IMR-90 (cell line): ENCODE measurements around the gene TMPRSS13. TPM values are rescaled to one million over a fixed set of nuclear protein-coding genes. Genes with fewer than 3 reads are reported as not detected.

ENCODE experiments used
- ATAC-seq: fragments of 200-7000 bp; cut with Tn5 transposase; 2 replicates; pipeline ENCODE4 v1.9.1; 2020; ENCODE audit warnings: low read depth, mild to moderate bottlenecking, moderate library complexity
- BruUV-seq: library from RNA; stranded (reverse); fragments of 400-500 nt; replicated peaks from 2 replicates; lab custom pipeline; 2021; lab: Mats Ljungman, UMichigan
- CTCF ChIA-PET: fragments of 300-600 bp; formaldehyde crosslinking; extraction: SDS; loops from one replicate; lab custom pipeline; 2021; ENCODE audit warnings: antibody characterized with exemption; lab: Yijun Ruan, JAX
- POLR2A ChIA-PET: fragments of 300-600 bp; sonication (Branson Sonifier 250); formaldehyde crosslinking; loops from one replicate; lab custom pipeline; 2022; ENCODE audit warnings: antibody characterized with exemption; ENCODE audit not compliant: unreplicated experiment; lab: Charles Lee
- DNase-seq: peaks from one replicate; pipeline ENCODE4 v3.0.0; 2013
- H2AFZ ChIP-seq: replicated peaks from 2 replicates; pipeline ENCODE3; 2013; ENCODE audit warnings: low read length, mild to moderate bottlenecking; ENCODE audit not compliant: poor library complexity
- H2AK5ac ChIP-seq: 2 replicates; pipeline ENCODE4 v1.6.1; 2013; ENCODE audit warnings: low read depth, low read length, inconsistent platforms
- H2AK9ac ChIP-seq: replicated peaks from 2 replicates; pipeline ENCODE3; 2013; ENCODE audit warnings: mild to moderate bottlenecking, low read depth, low read length, moderate library complexity; ENCODE audit not compliant: poor library complexity
- H2BK120ac ChIP-seq: 2 replicates; pipeline ENCODE4 v1.6.1; 2013; ENCODE audit warnings: low read depth, low read length, inconsistent platforms
- H2BK15ac ChIP-seq: 3 replicates; pipeline ENCODE4 v1.6.1; 2013; ENCODE audit warnings: low read depth, low read length, inconsistent platforms
- H2BK20ac ChIP-seq: 2 replicates; pipeline ENCODE4 v1.6.1; 2013; ENCODE audit warnings: low read depth, mild to moderate bottlenecking, inconsistent platforms, low read length, moderate library complexity
- H2BK5ac ChIP-seq: 2 replicates; pipeline ENCODE4 v1.6.1; 2013; ENCODE audit warnings: mild to moderate bottlenecking, low read depth, low read length, inconsistent platforms; ENCODE audit not compliant: poor library complexity, severe bottlenecking
- H3K14ac ChIP-seq: replicated peaks from 2 replicates; pipeline ENCODE4 v1.6.1; 2013; ENCODE audit warnings: low read depth, low read length, inconsistent platforms
- H3K18ac ChIP-seq: 2 replicates; pipeline ENCODE4 v1.6.1; 2013; ENCODE audit warnings: low read depth, low read length, control low read depth
- H3K23ac ChIP-seq: 2 replicates; pipeline ENCODE4 v1.6.1; 2013; ENCODE audit warnings: low read depth, low read length, inconsistent platforms
- H3K27ac ChIP-seq: 2 replicates; pipeline ENCODE4 v1.5.1; 2013; ENCODE audit warnings: mild to moderate bottlenecking, control low read depth, low read length; ENCODE audit not compliant: insufficient read depth
- H3K27me3 ChIP-seq: 2 replicates; pipeline ENCODE4 v1.6.1; 2013; ENCODE audit warnings: low read length; ENCODE audit not compliant: control insufficient read depth, insufficient read depth
- H3K36me3 ChIP-seq: 2 replicates; pipeline ENCODE4 v1.6.1; 2013; ENCODE audit warnings: low read length, mixed read lengths; ENCODE audit not compliant: control insufficient read depth, insufficient read depth
- H3K4ac ChIP-seq: 2 replicates; pipeline ENCODE4 v1.6.1; 2013; ENCODE audit warnings: low read depth, low read length, inconsistent platforms
- H3K4me1 ChIP-seq: 2 replicates; pipeline ENCODE4 v1.6.1; 2013; ENCODE audit warnings: low read length, mixed read lengths; ENCODE audit not compliant: control insufficient read depth, insufficient read depth
- H3K4me2 ChIP-seq: 2 replicates; pipeline ENCODE4 v1.6.1; 2013; ENCODE audit warnings: low read depth, mild to moderate bottlenecking, control low read depth, low read length, moderate library complexity
- H3K4me3 ChIP-seq: 2 replicates; pipeline ENCODE4 v1.5.1; 2013; ENCODE audit warnings: low read depth, mild to moderate bottlenecking, control low read depth, low read length, moderate library complexity; ENCODE audit not compliant: insufficient read depth
- H3K56ac ChIP-seq: 2 replicates; pipeline ENCODE4 v1.6.1; 2013; ENCODE audit warnings: low read length, inconsistent platforms; ENCODE audit not compliant: insufficient read depth; ENCODE audit errors: extremely low read depth
- H3K79me1 ChIP-seq, 2 experiments: 2 replicates each; pipeline ENCODE4 v1.6.1; 2013; ENCODE audit warnings: low read length in 2 of 2, inconsistent platforms in 1 of 2, low read depth in 1 of 2
- H3K9ac ChIP-seq: 2 replicates; pipeline ENCODE4 v1.6.1; 2013; ENCODE audit warnings: low read depth, low read length, control low read depth
- H3K9me1 ChIP-seq: 2 replicates; pipeline ENCODE4 v1.6.1; 2013; ENCODE audit warnings: low read length, inconsistent platforms; ENCODE audit not compliant: insufficient read depth
- H3K9me3 ChIP-seq: 2 replicates; pipeline ENCODE4 v1.6.1; 2013; ENCODE audit warnings: low read length; ENCODE audit not compliant: control insufficient read depth, insufficient read depth
- H4K20me1 ChIP-seq: 2 replicates; pipeline ENCODE4 v1.6.1; 2013; ENCODE audit warnings: low read length, inconsistent platforms; ENCODE audit not compliant: insufficient read depth
- H4K5ac ChIP-seq: 2 replicates; pipeline ENCODE4 v1.6.1; 2013; ENCODE audit warnings: mild to moderate bottlenecking, low read depth, low read length, control low read depth
- H4K8ac ChIP-seq, 2 experiments: 2 replicates each; pipeline ENCODE4 v1.6.1; 2013; ENCODE audit warnings: low read depth in 2 of 2, low read length in 2 of 2, control low read depth in 1 of 2, inconsistent platforms in 1 of 2
- H4K91ac ChIP-seq: 2 replicates; pipeline ENCODE4 v1.6.1; 2013; ENCODE audit warnings: low read depth, low read length, inconsistent platforms; ENCODE audit not compliant: insufficient read depth
- BHLHE40 ChIP-seq: fragments of 150-350 bp; IDR thresholded peaks from 2 replicates; pipeline ENCODE4 v1.6.1; 2016; ENCODE audit warnings: mild to moderate bottlenecking, low read depth, low read length
- CEBPB ChIP-seq: IDR thresholded peaks from 2 replicates; pipeline ENCODE4 v1.6.1; 2012; ENCODE audit warnings: low read depth, low read length, improper control_type of control experiment
- ELK1 ChIP-seq: fragments of 150-350 bp; IDR thresholded peaks from 2 replicates; pipeline ENCODE4 v1.6.1; 2016; ENCODE audit warnings: low read depth, mild to moderate bottlenecking, low read length, moderate library complexity, borderline replicate concordance
- MAZ ChIP-seq: IDR thresholded peaks from 2 replicates; pipeline ENCODE4 v1.6.1; 2012; ENCODE audit warnings: low read depth, mild to moderate bottlenecking, low read length, improper control_type of control experiment, moderate library complexity, borderline replicate concordance
- MXI1 ChIP-seq: IDR thresholded peaks from 2 replicates; pipeline ENCODE4 v1.6.1; 2012; ENCODE audit warnings: low read depth, mild to moderate bottlenecking, low read length, moderate library complexity, borderline replicate concordance
- NFE2L2 ChIP-seq: fragments of 150-350 bp; IDR thresholded peaks from 2 replicates; pipeline ENCODE4 v1.6.1; 2016; ENCODE audit warnings: low read depth, mild to moderate bottlenecking, low read length
- POLR2A ChIP-seq: IDR thresholded peaks from 2 replicates; pipeline ENCODE4 v1.6.1; 2012; ENCODE audit warnings: mild to moderate bottlenecking, low read depth, low read length
- RAD21 ChIP-seq: IDR thresholded peaks from 2 replicates; pipeline ENCODE4 v1.6.1; 2012; ENCODE audit warnings: low read length, improper control_type of control experiment
- RCOR1 ChIP-seq: IDR thresholded peaks from 2 replicates; pipeline ENCODE4 v1.6.1; 2012; ENCODE audit warnings: mild to moderate bottlenecking, low read length, improper control_type of control experiment; ENCODE audit not compliant: insufficient replicate concordance
- SMC3 ChIP-seq: fragments of 150-350 bp; IDR thresholded peaks from 2 replicates; pipeline ENCODE4 v1.6.1; 2016; ENCODE audit warnings: low read depth, mild to moderate bottlenecking, antibody characterized with exemption, low read length, moderate library complexity
- WGBS, 2 experiments: methylation state at CpG; one replicate each; pipeline versions ENCODE4 v1.1.5 to v1.1.7; 2013; ENCODE audit warnings: missing lambda C conversion rate in 2 of 2; ENCODE audit not compliant: insufficient read length in 1 of 2; ENCODE audit errors: extremely low coverage in 2 of 2; 5-methylcytosine and 5-hydroxymethylcytosine counted together
- dilution Hi-C: fragments of 300-500 bp; cut with HindIII; formaldehyde crosslinking; loops from one replicate; pipeline ENCODE4 v1.14.3; 2018; ENCODE audit warnings: low sequenced_read_pairs; ENCODE audit not compliant: unreplicated experiment
- in situ Hi-C: fragments of 300-500 bp; cut with MboI; formaldehyde crosslinking; loops from 3 replicates; pipeline ENCODE4 v1.14.3; 2019; ENCODE audit warnings: low sequenced_read_pairs, inconsistent platforms, mixed read lengths
- intact Hi-C: fragments of 100-400 bp; cut with micrococcal nuclease; formaldehyde crosslinking; loops from 2 replicates; pipeline ENCODE4 v1.10.0; 2022
- polyA plus RNA-seq, 3 experiments: library from polyadenylated mRNA; depleted of rRNA; stranded (reverse); fragments of >200 nt; gene quantifications; 2 replicates each; pipeline ENCODE4 v1.2.3, GENCODE V29; 2012; ENCODE audit warnings: low replicate concordance in 1 of 3
- total RNA-seq: library from RNA; depleted of rRNA; stranded (reverse); fragments of >200 nt; gene quantifications from 2 replicates; pipeline ENCODE4 v1.2.3, GENCODE V29; 2012

TMPRSS13 gene
- total and polyA plus RNA-seq, 2 of the 4 experiments (the other 2 are of a cell fraction) = not detected

GRCh38 chr11:117879516-117880480 is 49.4 kb downstream of the TMPRSS13 start:
- Histone ChIP-seq H3K4me3 (no peak overlapping the region), H2AK9ac (no peak overlapping the region), H2BK120ac (no peak overlapping the region), H4K20me1 (no peaks in the 10 kb centered on the region), H3K27ac (no peak overlapping the region), H3K4ac (no peak overlapping the region), H4K8ac (no peak overlapping the region), H4K5ac (no peak overlapping the region), H2BK5ac (no peak overlapping the region), H3K18ac (no peak overlapping the region), H3K56ac (no peak overlapping the region), H3K14ac (no peak overlapping the region), H3K9ac (no peak overlapping the region), H3K23ac (no peak overlapping the region), H3K9me1 (no peaks in the 10 kb centered on the region), H3K36me3 (no peaks in the 10 kb centered on the region), H2AK5ac (no peak overlapping the region), H3K79me1 (no peaks in the 10 kb centered on the region), H3K9me3 (no peaks in the 10 kb centered on the region), H3K27me3 (peaks cover 42% of the 10 kb centered on the region), H2BK15ac (no peak overlapping the region), H3K4me2 (no peak overlapping the region), H4K91ac (no peak overlapping the region), H2BK20ac (no peak overlapping the region), H3K4me1 (no peaks in the 10 kb centered on the region), H2AFZ (no peak overlapping the region)
- DNase-seq = no peak
- in situ Hi-C loops (no loop called here), intact Hi-C loops (no loop called here), dilution Hi-C loops (no loop called here)
- ChIA-PET CTCF (no interaction called here), POLR2A (no interaction called here)
- no TSS peak for BruUV-seq
- no peak for TF ChIP-seq BHLHE40
- TF ChIP-seq ELK1 = no peak
- TF ChIP-seq SMC3 = no peak
- no peak for TF ChIP-seq RAD21
- TF ChIP-seq MXI1 = no peak
- TF ChIP-seq NFE2L2 = no peak
- no peak for TF ChIP-seq MAZ
- TF ChIP-seq CEBPB = no peak
- no peak for TF ChIP-seq POLR2A
- TF ChIP-seq RCOR1 = no peak
- WGBS, 2 experiments = 64% methylated on average over 3 of the region's 11 CpGs; no CpG with 5 or more reads in 1 of the 2 experiments
- no peak for ATAC-seq
